HEK293 (cell line): ENCODE data around the gene HIPK2.

Experiments
- CTCF ChIA-PET: fragments of 350-600 bp; formaldehyde crosslinking; extraction: SDS; loops from one replicate; lab custom pipeline; 2021; ENCODE audit warnings: antibody characterized with exemption; lab: Yijun Ruan, JAX
- POLR2A ChIA-PET: fragments of 300-600 bp; formaldehyde crosslinking; extraction: SDS; loops from one replicate; lab custom pipeline; 2020; ENCODE audit warnings: antibody characterized with exemption, inconsistent platforms; lab: Yijun Ruan, JAX
- H3K27ac ChIP-seq: fragments of 200-500 bp; sonication (Bioruptor generic); 2 replicates; pipeline ENCODE4 v1.5.1; 2014; ENCODE audit warnings: low read depth, low read length, control low read depth, inconsistent platforms; ENCODE audit errors: extremely low read depth
- H3K36me3 ChIP-seq, 2 experiments: fragments of 200-500 bp in 1 of 2; sonication (Bioruptor generic) in 1 of 2; 1 replicate in 1 of 2; 2 replicates in 1 of 2; pipeline ENCODE4 v1.5.1; 2014 to 2017; ENCODE audit warnings: inconsistent platforms in 2 of 2, low read length in 2 of 2; ENCODE audit not compliant: control insufficient read depth in 2 of 2, insufficient read depth in 1 of 2
- H3K4me1 ChIP-seq: fragments of 200-500 bp; sonication (Bioruptor generic); 2 replicates; pipeline ENCODE4 v1.5.1; 2014; ENCODE audit warnings: mild to moderate bottlenecking, low read length, inconsistent platforms; ENCODE audit not compliant: control insufficient read depth, insufficient read depth
- H3K4me3 ChIP-seq: 2 replicates; pipeline ENCODE4 v1.5.1; 2011; ENCODE audit warnings: low read depth, mild to moderate bottlenecking, control low read depth, low read length, moderate library complexity
- H3K9me3 ChIP-seq: fragments of 200-500 bp; sonication (Bioruptor generic); 2 replicates; pipeline ENCODE4 v1.5.1; 2014; ENCODE audit warnings: low read depth, low read length, inconsistent platforms; ENCODE audit not compliant: control insufficient read depth, insufficient read depth
- MEIS1 ChIP-seq: sonication (generic); formaldehyde crosslinking; IDR thresholded peaks from 2 replicates; pipeline ENCODE4 v1.8.1; 2022; ENCODE audit warnings: missing genetic modification reagents, mild to moderate bottlenecking, borderline replicate concordance
- SETDB1 ChIP-seq: IDR thresholded peaks from one replicate; pipeline ENCODE4 v1.6.1; 2017; ENCODE audit warnings: mild to moderate bottlenecking, low read length, moderate library complexity, mixed read lengths; ENCODE audit not compliant: insufficient read length
- WT1 ChIP-seq: fragments of 450-650 bp; formaldehyde crosslinking; IDR thresholded peaks from 2 replicates; pipeline ENCODE4 v1.5.1; 2016; ENCODE audit warnings: missing biosample characterization, missing genetic modification characterization
- ZBTB48 ChIP-seq: fragments of 450-650 bp; formaldehyde crosslinking; IDR thresholded peaks from 2 replicates; pipeline ENCODE4 v1.5.1; 2016; ENCODE audit warnings: missing biosample characterization, missing genetic modification characterization
- ZIC2 ChIP-seq: fragments of 450-650 bp; formaldehyde crosslinking; IDR thresholded peaks from 2 replicates; pipeline ENCODE4 v1.5.1; 2016; ENCODE audit warnings: missing biosample characterization, missing genetic modification characterization
- ZNF114 ChIP-seq: fragments of 450-650 bp; formaldehyde crosslinking; IDR thresholded peaks from 2 replicates; pipeline ENCODE4 v1.5.0; 2017; ENCODE audit warnings: missing biosample characterization, missing genetic modification characterization
- ZNF157 ChIP-seq: fragments of 450-650 bp; formaldehyde crosslinking; IDR thresholded peaks from 2 replicates; pipeline ENCODE4 v1.5.1; 2016; ENCODE audit warnings: missing biosample characterization, missing genetic modification characterization
- ZNF24 ChIP-seq: fragments of 450-650 bp; formaldehyde crosslinking; IDR thresholded peaks from 2 replicates; pipeline ENCODE4 v1.5.1; 2016; ENCODE audit warnings: missing biosample characterization, missing genetic modification characterization
- ZNF324 ChIP-seq: fragments of 450-650 bp; formaldehyde crosslinking; IDR thresholded peaks from 2 replicates; pipeline ENCODE4 v1.5.1; 2016; ENCODE audit warnings: missing biosample characterization, missing genetic modification characterization
- ZNF335 ChIP-seq: fragments of 450-650 bp; formaldehyde crosslinking; conservative IDR thresholded peaks from 2 replicates; pipeline ENCODE4 v1.5.1; 2016; ENCODE audit warnings: missing biosample characterization, missing genetic modification characterization
- ZNF341 ChIP-seq: fragments of 450-650 bp; formaldehyde crosslinking; IDR thresholded peaks from 2 replicates; pipeline ENCODE4; 2016; ENCODE audit warnings: low read depth, missing biosample characterization, missing genetic modification characterization
- ZNF366 ChIP-seq: fragments of 450-650 bp; formaldehyde crosslinking; conservative IDR thresholded peaks from 2 replicates; pipeline ENCODE4 v1.5.1; 2016; ENCODE audit warnings: missing biosample characterization, missing genetic modification characterization
- ZNF404 ChIP-seq: fragments of 450-650 bp; formaldehyde crosslinking; IDR thresholded peaks from 2 replicates; pipeline ENCODE4 v1.5.1; 2017; ENCODE audit warnings: missing biosample characterization, missing genetic modification characterization
- ZNF514 ChIP-seq: fragments of 450-650 bp; formaldehyde crosslinking; IDR thresholded peaks from 2 replicates; pipeline ENCODE4 v1.5.1; 2016; ENCODE audit warnings: missing biosample characterization, missing genetic modification characterization
- ZNF518A ChIP-seq: fragments of 450-650 bp; formaldehyde crosslinking; conservative IDR thresholded peaks from 2 replicates; pipeline ENCODE4 v1.5.1; 2016; ENCODE audit warnings: low read depth, missing biosample characterization, missing genetic modification characterization
- ZNF555 ChIP-seq: fragments of 450-650 bp; formaldehyde crosslinking; conservative IDR thresholded peaks from 2 replicates; pipeline ENCODE4 v1.5.1; 2017; ENCODE audit warnings: missing biosample characterization, mild to moderate bottlenecking, missing genetic modification characterization, inconsistent platforms
- ZNF560 ChIP-seq: fragments of 450-650 bp; formaldehyde crosslinking; IDR thresholded peaks from 2 replicates; pipeline ENCODE4 v1.5.1; 2017; ENCODE audit warnings: missing biosample characterization, missing genetic modification characterization, borderline replicate concordance
- ZNF585B ChIP-seq: fragments of 450-650 bp; formaldehyde crosslinking; IDR thresholded peaks from 2 replicates; pipeline ENCODE4 v1.5.1; 2016; ENCODE audit warnings: missing biosample characterization, missing genetic modification characterization
- ZNF660 ChIP-seq: fragments of 450-650 bp; IDR thresholded peaks from 2 replicates; pipeline ENCODE4 v1.5.1; 2018; ENCODE audit warnings: missing biosample characterization, mild to moderate bottlenecking, missing genetic modification characterization
- ZNF777 ChIP-seq: fragments of 450-650 bp; formaldehyde crosslinking; IDR thresholded peaks from 2 replicates; pipeline ENCODE4 v1.5.1; 2017; ENCODE audit warnings: missing biosample characterization, missing genetic modification characterization, borderline replicate concordance
- TF ChIP-seq, protein P1 (sequence below): fragments of 450-650 bp; formaldehyde crosslinking; IDR thresholded peaks from 2 replicates; pipeline ENCODE4 v1.5.1; 2016; ENCODE audit warnings: missing biosample characterization, missing genetic modification characterization
- TF ChIP-seq, protein P2 (sequence below): fragments of 450-650 bp; formaldehyde crosslinking; IDR thresholded peaks from 2 replicates; pipeline ENCODE4 v1.5.1; 2016; ENCODE audit warnings: missing biosample characterization, missing genetic modification characterization

HIPK2 gene

GRCh38 chr7:139702811-139703486, 74.8 kb downstream of the HIPK2 start (continued):
- no peak for TF ChIP-seq ZBTB48 (tag by site-specific recombination)
- TF ChIP-seq ZNF341 (tag by site-specific recombination): no peak
- no peak for TF ChIP-seq ZNF404 (tag by site-specific recombination)
- no peak for TF ChIP-seq ZNF24 (tag by site-specific recombination)

DNA sequence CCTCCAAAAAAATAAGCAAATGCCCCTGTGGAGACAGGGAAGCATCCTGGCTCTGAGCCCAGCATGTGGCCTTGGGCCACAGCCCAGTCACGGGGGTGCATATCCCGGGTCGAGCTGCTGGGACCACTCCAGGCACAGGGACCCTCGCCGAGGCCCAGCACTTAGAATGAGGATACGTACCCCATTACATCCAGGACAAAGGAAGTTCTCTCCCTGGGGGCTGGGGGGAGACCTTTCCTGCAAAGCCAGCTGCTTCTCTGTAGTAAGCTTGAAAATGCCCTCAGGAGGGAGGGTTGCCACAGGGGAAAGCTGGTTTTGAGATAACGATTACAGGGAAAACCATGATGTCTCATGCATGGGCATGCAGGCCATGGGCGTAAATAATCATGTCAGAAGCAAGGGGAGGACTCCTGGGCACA, 75.5 kb downstream of the HIPK2 start:
- Histone ChIP-seq H3K27ac (no peak overlapping the region), H3K4me3 (no peak overlapping the region), H3K9me3 (no peaks in the 10 kb centered on the region), H3K4me1 (no peaks in the 10 kb centered on the region), H3K36me3 (peaks cover 0 to 14% of the 10 kb centered on the region in 2 experiments; a peak in 2 of 3 replicates)
- ChIA-PET POLR2A (no interaction called here), CTCF (no interaction called here)
- no peak for TF ChIP-seq ZNF518A
- peak; percentile 40; the same call in 1 of the 2 replicates for TF ChIP-seq ZNF341 (tag by site-specific recombination)
- TF ChIP-seq ZIC2 (tag by site-specific recombination): peak; percentile 91

- H3K4me1 ChIP-seq: no peaks in the 10 kb centered on the region
- peaks cover 0 to 13% of the 10 kb centered on the region in 2 experiments; a peak in 2 of 3 replicates for H3K36me3 ChIP-seq
- H3K27ac ChIP-seq: no peak overlapping the region
- H3K4me3 ChIP-seq: no peak overlapping the region
- CTCF ChIA-PET: no interaction called here
- TF ChIP-seq SETDB1 (no peak), MEIS1 (CRISPR knock-in tag) (no peak), ZNF660 (no peak), ZNF560 (tag by site-specific recombination) (no peak), WT1 (no peak), ZNF777 (tag by site-specific recombination) (no peak), ZNF555 (tag by site-specific recombination) (no peak), ZNF114 (tag by site-specific recombination) (no peak), ZNF585B (tag by site-specific recombination) (no peak), ZNF157 (no peak), ZNF514 (tag by site-specific recombination) (no peak), ZNF324 (tag by site-specific recombination) (no peak), ZNF366 (tag by site-specific recombination) (no peak), ZNF335 (tag by site-specific recombination) (no peak)
- TF ChIP-seq, protein P1, sequence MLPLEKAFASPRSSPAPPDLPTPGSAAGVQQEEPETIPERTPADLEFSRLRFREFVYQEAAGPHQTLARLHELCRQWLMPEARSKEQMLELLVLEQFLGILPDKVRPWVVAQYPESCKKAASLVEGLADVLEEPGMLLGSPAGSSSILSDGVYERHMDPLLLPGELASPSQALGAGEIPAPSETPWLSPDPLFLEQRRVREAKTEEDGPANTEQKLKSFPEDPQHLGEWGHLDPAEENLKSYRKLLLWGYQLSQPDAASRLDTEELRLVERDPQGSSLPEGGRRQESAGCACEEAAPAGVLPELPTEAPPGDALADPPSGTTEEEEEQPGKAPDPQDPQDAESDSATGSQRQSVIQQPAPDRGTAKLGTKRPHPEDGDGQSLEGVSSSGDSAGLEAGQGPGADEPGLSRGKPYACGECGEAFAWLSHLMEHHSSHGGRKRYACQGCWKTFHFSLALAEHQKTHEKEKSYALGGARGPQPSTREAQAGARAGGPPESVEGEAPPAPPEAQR: no peak
- TF ChIP-seq, protein P2, sequence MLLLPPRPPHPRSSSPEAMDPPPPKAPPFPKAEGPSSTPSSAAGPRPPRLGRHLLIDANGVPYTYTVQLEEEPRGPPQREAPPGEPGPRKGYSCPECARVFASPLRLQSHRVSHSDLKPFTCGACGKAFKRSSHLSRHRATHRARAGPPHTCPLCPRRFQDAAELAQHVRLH (tag by site-specific recombination): no peak
- TF ChIP-seq, all 188 proteins: peak for 0
- no peaks in the 10 kb centered on the region for H3K9me3 ChIP-seq
- POLR2A ChIA-PET: no interaction called here
These were observed 75.9 kb downstream of the HIPK2 start for GRCh38 chr7:139701908-139702307.
